Panc1 (cell line): ENCODE measurements around the gene UPP1.

ENCODE experiments used
- POLR2AphosphoS5 ChIP-seq: IDR thresholded peaks from 2 replicates; pipeline ENCODE4 v1.6.1; 2012; ENCODE audit warnings: mild to moderate bottlenecking, low read depth, low read length, moderate library complexity
- TCF7L2 ChIP-seq: IDR thresholded peaks from 2 replicates; pipeline ENCODE4 v1.6.1; 2011; ENCODE audit warnings: mild to moderate bottlenecking, low read depth, low read length, inconsistent platforms
- TF ChIP-seq, protein P1 (sequence below): fragments of 450-650 bp; IDR thresholded peaks from 2 replicates; pipeline ENCODE4 v1.5.1; 2017; ENCODE audit warnings: mild to moderate bottlenecking
- TF ChIP-seq, protein P2 (sequence below), 2 experiments: IDR thresholded peaks; 2 replicates each; pipeline ENCODE4 v1.6.1; 2011 to 2012; ENCODE audit warnings: low read depth in 2 of 2, control low read depth in 1 of 2, low read length in 1 of 2, mild to moderate bottlenecking in 1 of 2, moderate library complexity in 1 of 2; ENCODE audit not compliant: insufficient read depth in 1 of 2

DNA sequence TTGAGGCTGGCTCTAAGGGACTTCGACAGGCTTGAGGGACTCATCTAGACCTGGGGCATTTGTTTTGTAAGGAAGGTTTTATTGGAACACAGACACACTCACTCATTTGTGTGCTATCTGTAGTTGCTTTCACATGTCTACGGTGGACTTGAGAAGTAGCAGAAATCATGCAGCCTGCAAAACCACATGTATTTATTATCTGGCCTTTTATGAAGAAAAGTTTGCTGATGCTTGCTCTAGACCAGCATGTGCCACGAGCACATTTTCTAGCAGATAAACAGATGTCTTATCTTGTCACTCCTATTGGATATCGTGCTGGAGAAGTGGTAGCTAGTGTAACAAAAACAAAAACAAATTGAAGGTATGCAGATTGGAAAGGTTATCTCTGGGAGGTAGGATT, 9.8 kb downstream of the UPP1 start:
- TF ChIP-seq, protein P1, sequence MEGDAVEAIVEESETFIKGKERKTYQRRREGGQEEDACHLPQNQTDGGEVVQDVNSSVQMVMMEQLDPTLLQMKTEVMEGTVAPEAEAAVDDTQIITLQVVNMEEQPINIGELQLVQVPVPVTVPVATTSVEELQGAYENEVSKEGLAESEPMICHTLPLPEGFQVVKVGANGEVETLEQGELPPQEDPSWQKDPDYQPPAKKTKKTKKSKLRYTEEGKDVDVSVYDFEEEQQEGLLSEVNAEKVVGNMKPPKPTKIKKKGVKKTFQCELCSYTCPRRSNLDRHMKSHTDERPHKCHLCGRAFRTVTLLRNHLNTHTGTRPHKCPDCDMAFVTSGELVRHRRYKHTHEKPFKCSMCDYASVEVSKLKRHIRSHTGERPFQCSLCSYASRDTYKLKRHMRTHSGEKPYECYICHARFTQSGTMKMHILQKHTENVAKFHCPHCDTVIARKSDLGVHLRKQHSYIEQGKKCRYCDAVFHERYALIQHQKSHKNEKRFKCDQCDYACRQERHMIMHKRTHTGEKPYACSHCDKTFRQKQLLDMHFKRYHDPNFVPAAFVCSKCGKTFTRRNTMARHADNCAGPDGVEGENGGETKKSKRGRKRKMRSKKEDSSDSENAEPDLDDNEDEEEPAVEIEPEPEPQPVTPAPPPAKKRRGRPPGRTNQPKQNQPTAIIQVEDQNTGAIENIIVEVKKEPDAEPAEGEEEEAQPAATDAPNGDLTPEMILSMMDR, result no peak
- TF ChIP-seq POLR2AphosphoS5 (no peak), TCF7L2 (no peak)
- TF ChIP-seq, protein P2, sequence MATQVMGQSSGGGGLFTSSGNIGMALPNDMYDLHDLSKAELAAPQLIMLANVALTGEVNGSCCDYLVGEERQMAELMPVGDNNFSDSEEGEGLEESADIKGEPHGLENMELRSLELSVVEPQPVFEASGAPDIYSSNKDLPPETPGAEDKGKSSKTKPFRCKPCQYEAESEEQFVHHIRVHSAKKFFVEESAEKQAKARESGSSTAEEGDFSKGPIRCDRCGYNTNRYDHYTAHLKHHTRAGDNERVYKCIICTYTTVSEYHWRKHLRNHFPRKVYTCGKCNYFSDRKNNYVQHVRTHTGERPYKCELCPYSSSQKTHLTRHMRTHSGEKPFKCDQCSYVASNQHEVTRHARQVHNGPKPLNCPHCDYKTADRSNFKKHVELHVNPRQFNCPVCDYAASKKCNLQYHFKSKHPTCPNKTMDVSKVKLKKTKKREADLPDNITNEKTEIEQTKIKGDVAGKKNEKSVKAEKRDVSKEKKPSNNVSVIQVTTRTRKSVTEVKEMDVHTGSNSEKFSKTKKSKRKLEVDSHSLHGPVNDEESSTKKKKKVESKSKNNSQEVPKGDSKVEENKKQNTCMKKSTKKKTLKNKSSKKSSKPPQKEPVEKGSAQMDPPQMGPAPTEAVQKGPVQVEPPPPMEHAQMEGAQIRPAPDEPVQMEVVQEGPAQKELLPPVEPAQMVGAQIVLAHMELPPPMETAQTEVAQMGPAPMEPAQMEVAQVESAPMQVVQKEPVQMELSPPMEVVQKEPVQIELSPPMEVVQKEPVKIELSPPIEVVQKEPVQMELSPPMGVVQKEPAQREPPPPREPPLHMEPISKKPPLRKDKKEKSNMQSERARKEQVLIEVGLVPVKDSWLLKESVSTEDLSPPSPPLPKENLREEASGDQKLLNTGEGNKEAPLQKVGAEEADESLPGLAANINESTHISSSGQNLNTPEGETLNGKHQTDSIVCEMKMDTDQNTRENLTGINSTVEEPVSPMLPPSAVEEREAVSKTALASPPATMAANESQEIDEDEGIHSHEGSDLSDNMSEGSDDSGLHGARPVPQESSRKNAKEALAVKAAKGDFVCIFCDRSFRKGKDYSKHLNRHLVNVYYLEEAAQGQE (IDR thresholded peaks at IDR 0.05; ENCODE audit: insufficient read depth in 1 of 2, low read depth in 2 of 2, low read length in 1 of 2), result no peak
